GM12801 (cell line): ENCODE measurements around the gene KIAA1210.

Source experiments
- CTCF ChIP-seq: IDR thresholded peaks from one replicate; pipeline ENCODE4 v1.5.1; 2011; ENCODE audit warnings: control low read depth; ENCODE audit not compliant: insufficient read length; ENCODE audit errors: extremely low read depth

Gene KIAA1210

GRCh38 chrX:119127650-119128049 is at the start of gene KIAA1210:
Gene KIAA1210 (minus strand): TSS chrX:119127812. CDS start chrX:119123642, 4,170 bp downstream.
- TF ChIP-seq CTCF = no peak

GRCh38 chrX:119177278-119177677 is 49.7 kb upstream of the KIAA1210 start:
- TF ChIP-seq CTCF = no peak

GRCh38 chrX:119174900-119175299 is 47.3 kb upstream of the KIAA1210 start:
- no peak for TF ChIP-seq CTCF

GRCh38 chrX:119168104-119168503 is 40.5 kb upstream of the KIAA1210 start:
- no peak for TF ChIP-seq CTCF

- TF ChIP-seq CTCF = no peak
Measured at GRCh38 chrX:119158226-119158625, 30.6 kb upstream of the KIAA1210 start.

- TF ChIP-seq CTCF = no peak
Measured at GRCh38 chrX:119156241-119156640, 28.6 kb upstream of the KIAA1210 start.

- no peak for TF ChIP-seq CTCF
Measured at GRCh38 chrX:119155416-119156035, 27.9 kb upstream of the KIAA1210 start.

GRCh38 chrX:119151051-119151380 is 23.4 kb upstream of the KIAA1210 start:
- no peak for TF ChIP-seq CTCF
